Measurements from ENCODE around the gene OR2W3. TPM values are rescaled to one million over a fixed set of nuclear protein-coding genes. Genes with fewer than 3 reads are reported as not detected.

Gene OR2W3
- total and polyA plus RNA-seq, 2 of the 8 experiments (the other 6 are each of a cell fraction or from before 2014, with no cell fraction given), result 0.12 to 1.1 TPM

DNA sequence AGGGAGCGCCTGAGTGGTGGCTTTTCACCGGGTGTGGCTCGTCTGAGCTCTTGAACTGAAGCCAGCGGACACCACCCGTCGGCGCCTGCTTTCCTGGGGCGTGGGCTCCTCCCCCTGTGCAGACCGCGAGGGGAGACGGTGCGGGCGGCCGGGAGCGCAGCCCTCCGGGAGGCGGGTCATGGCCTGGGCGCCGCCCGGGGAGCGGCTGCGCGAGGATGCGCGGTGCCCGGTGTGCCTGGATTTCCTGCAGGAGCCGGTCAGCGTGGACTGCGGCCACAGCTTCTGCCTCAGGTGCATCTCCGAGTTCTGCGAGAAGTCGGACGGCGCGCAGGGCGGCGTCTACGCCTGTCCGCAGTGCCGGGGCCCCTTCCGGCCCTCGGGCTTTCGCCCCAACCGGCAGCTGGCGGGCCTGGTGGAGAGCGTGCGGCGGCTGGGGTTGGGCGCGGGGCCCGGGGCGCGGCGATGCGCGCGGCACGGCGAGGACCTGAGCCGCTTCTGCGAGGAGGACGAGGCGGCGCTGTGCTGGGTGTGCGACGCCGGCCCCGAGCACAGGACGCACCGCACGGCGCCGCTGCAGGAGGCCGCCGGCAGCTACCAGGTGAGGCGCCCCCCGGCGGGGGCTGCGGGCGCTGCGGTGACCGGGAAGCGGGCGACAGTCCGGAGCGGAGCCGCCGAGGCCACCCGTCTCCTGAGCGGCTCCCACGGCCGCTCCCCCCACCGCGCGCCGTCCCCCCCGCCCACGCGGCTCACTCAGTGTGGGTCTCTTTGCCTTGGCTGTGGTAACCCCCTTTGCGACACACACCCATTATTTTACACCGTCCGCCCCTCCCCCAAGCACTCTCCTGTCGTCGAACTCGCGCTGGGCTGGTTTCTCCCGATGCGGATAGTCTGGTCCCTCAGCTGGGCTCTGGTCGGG lies 38.1 kb upstream of the OR2W3 start, which contains the start of gene TRIM58 (continued):
- TF ChIP-seq, protein P1, sequence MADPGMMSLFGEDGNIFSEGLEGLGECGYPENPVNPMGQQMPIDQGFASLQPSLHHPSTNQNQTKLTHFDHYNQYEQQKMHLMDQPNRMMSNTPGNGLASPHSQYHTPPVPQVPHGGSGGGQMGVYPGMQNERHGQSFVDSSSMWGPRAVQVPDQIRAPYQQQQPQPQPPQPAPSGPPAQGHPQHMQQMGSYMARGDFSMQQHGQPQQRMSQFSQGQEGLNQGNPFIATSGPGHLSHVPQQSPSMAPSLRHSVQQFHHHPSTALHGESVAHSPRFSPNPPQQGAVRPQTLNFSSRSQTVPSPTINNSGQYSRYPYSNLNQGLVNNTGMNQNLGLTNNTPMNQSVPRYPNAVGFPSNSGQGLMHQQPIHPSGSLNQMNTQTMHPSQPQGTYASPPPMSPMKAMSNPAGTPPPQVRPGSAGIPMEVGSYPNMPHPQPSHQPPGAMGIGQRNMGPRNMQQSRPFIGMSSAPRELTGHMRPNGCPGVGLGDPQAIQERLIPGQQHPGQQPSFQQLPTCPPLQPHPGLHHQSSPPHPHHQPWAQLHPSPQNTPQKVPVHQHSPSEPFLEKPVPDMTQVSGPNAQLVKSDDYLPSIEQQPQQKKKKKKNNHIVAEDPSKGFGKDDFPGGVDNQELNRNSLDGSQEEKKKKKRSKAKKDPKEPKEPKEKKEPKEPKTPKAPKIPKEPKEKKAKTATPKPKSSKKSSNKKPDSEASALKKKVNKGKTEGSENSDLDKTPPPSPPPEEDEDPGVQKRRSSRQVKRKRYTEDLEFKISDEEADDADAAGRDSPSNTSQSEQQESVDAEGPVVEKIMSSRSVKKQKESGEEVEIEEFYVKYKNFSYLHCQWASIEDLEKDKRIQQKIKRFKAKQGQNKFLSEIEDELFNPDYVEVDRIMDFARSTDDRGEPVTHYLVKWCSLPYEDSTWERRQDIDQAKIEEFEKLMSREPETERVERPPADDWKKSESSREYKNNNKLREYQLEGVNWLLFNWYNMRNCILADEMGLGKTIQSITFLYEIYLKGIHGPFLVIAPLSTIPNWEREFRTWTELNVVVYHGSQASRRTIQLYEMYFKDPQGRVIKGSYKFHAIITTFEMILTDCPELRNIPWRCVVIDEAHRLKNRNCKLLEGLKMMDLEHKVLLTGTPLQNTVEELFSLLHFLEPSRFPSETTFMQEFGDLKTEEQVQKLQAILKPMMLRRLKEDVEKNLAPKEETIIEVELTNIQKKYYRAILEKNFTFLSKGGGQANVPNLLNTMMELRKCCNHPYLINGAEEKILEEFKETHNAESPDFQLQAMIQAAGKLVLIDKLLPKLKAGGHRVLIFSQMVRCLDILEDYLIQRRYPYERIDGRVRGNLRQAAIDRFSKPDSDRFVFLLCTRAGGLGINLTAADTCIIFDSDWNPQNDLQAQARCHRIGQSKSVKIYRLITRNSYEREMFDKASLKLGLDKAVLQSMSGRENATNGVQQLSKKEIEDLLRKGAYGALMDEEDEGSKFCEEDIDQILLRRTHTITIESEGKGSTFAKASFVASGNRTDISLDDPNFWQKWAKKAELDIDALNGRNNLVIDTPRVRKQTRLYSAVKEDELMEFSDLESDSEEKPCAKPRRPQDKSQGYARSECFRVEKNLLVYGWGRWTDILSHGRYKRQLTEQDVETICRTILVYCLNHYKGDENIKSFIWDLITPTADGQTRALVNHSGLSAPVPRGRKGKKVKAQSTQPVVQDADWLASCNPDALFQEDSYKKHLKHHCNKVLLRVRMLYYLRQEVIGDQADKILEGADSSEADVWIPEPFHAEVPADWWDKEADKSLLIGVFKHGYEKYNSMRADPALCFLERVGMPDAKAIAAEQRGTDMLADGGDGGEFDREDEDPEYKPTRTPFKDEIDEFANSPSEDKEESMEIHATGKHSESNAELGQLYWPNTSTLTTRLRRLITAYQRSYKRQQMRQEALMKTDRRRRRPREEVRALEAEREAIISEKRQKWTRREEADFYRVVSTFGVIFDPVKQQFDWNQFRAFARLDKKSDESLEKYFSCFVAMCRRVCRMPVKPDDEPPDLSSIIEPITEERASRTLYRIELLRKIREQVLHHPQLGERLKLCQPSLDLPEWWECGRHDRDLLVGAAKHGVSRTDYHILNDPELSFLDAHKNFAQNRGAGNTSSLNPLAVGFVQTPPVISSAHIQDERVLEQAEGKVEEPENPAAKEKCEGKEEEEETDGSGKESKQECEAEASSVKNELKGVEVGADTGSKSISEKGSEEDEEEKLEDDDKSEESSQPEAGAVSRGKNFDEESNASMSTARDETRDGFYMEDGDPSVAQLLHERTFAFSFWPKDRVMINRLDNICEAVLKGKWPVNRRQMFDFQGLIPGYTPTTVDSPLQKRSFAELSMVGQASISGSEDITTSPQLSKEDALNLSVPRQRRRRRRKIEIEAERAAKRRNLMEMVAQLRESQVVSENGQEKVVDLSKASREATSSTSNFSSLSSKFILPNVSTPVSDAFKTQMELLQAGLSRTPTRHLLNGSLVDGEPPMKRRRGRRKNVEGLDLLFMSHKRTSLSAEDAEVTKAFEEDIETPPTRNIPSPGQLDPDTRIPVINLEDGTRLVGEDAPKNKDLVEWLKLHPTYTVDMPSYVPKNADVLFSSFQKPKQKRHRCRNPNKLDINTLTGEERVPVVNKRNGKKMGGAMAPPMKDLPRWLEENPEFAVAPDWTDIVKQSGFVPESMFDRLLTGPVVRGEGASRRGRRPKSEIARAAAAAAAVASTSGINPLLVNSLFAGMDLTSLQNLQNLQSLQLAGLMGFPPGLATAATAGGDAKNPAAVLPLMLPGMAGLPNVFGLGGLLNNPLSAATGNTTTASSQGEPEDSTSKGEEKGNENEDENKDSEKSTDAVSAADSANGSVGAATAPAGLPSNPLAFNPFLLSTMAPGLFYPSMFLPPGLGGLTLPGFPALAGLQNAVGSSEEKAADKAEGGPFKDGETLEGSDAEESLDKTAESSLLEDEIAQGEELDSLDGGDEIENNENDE (IDR thresholded peaks at IDR 0.05; ENCODE audit: insufficient replicate concordance, low read length), result no peak

Data from H1 (cell line).